ENCODE measurements around the gene EPHA6.

GRCh38 chr3:97764407-97765238 is 950.2 kb downstream of the EPHA6 start, which contains the start of gene ARL6:
- no peak for TF ChIP-seq EZH2phosphoT487 (IDR thresholded peaks at IDR 0.05)
- peak; percentile 34 for TF ChIP-seq CTCF (IDR thresholded peaks at IDR 0.05)

Measured in neural progenitor cell (in vitro differentiated cells).